CD4-positive, alpha-beta memory T cell (primary cell): ENCODE data around the gene AARSD1. TPM values are rescaled to one million over a fixed set of nuclear protein-coding genes. Genes with fewer than 3 reads are reported as not detected.
"Not testable (repeated sequence)": the region's sequence is repeated elsewhere in the genome, so short reads cannot be mapped to it uniquely, and the experiment has no call there.

Experiments
- CTCF ChIA-PET: fragments of 350-600 bp; sonication (Branson Sonifier 250); formaldehyde crosslinking; loops from one replicate; lab custom pipeline; 2021; ENCODE audit warnings: inconsistent platforms; ENCODE audit not compliant: partially characterized antibody; lab: Charles Lee
- POLR2A ChIA-PET: fragments of 350-600 bp; sonication (Branson Sonifier 250); formaldehyde crosslinking; loops from one replicate; lab custom pipeline; 2021; ENCODE audit not compliant: partially characterized antibody; lab: Charles Lee
- DNase-seq, 5 donors: peaks; one replicate each; pipeline versions ENCODE4 v3.0.0 to v3.0.0-alpha.2; 2020 to 2022; ENCODE audit warnings: mixed read lengths in 1 of 5
- H3K27ac ChIP-seq: one replicate; pipeline ENCODE4 v1.7.0; 2013; ENCODE audit warnings: low read depth, low read length
- H3K27me3 ChIP-seq: 2 replicates; pipeline ENCODE4 v1.7.0; 2013; ENCODE audit warnings: mild to moderate bottlenecking, low read length, moderate library complexity; ENCODE audit not compliant: insufficient read depth
- H3K36me3 ChIP-seq: 2 replicates; pipeline ENCODE4 v1.7.0; 2013; ENCODE audit warnings: mild to moderate bottlenecking, low read length, moderate library complexity; ENCODE audit not compliant: insufficient read depth
- H3K4me1 ChIP-seq: 2 replicates; pipeline ENCODE4 v1.7.0; 2013; ENCODE audit warnings: mild to moderate bottlenecking, low read length, moderate library complexity; ENCODE audit not compliant: insufficient read depth
- H3K4me3 ChIP-seq, 2 donors: one replicate each; pipeline ENCODE4 v1.7.0; 2013; ENCODE audit warnings: low read length in 2 of 2, mild to moderate bottlenecking in 1 of 2
- H3K9me3 ChIP-seq, 2 donors: one replicate each; pipeline ENCODE4 v1.7.0; 2013; ENCODE audit warnings: low read length in 2 of 2, control low read depth in 1 of 2; ENCODE audit not compliant: control insufficient read depth in 1 of 2
- H3K27ac Mint-ChIP-seq, 7 donors: one replicate each; pipeline ENCODE4 v1.8.0; 2020 to 2021; ENCODE audit warnings: mixed read lengths in 7 of 7, mild to moderate bottlenecking in 6 of 7, inconsistent platforms in 3 of 7, moderate library complexity in 3 of 7
- H3K27me3 Mint-ChIP-seq, 2 donors: one replicate each; pipeline ENCODE4 v1.8.0; 2020 to 2021; ENCODE audit warnings: mixed read lengths in 2 of 2
- H3K36me3 Mint-ChIP-seq, 2 donors: one replicate each; pipeline ENCODE4 v1.8.0; 2020 to 2021; ENCODE audit warnings: mixed read lengths in 2 of 2, inconsistent platforms in 1 of 2, mild to moderate bottlenecking in 1 of 2
- H3K4me1 Mint-ChIP-seq, 4 donors: one replicate each; pipeline ENCODE4 v1.8.0; 2020 to 2021; ENCODE audit warnings: mixed read lengths in 4 of 4, mild to moderate bottlenecking in 1 of 4
- H3K4me3 Mint-ChIP-seq, 8 donors: one replicate each; pipeline ENCODE4 v1.8.0; 2020 to 2021; ENCODE audit warnings: mixed read lengths in 8 of 8, mild to moderate bottlenecking in 7 of 8, moderate library complexity in 6 of 8, inconsistent platforms in 3 of 8
- H3K9me3 Mint-ChIP-seq, 8 donors: one replicate each; pipeline ENCODE4 v1.8.0; 2020 to 2021; ENCODE audit warnings: mixed read lengths in 8 of 8, mild to moderate bottlenecking in 5 of 8, inconsistent platforms in 3 of 8, moderate library complexity in 1 of 8
- intact Hi-C: fragments of 100-400 bp; cut with micrococcal nuclease; formaldehyde crosslinking; loops from one replicate; pipeline ENCODE4 v1.15.1; 2023
- polyA plus RNA-seq, 2 donors: library from polyadenylated mRNA; unstranded; fragments of 300-500 nt; fragmentation: Illumina TruSeq; gene quantifications; one replicate each; pipeline ENCODE4 v1.2.3, GENCODE V29; 2021
- total RNA-seq, 2 experiments: library from RNA; stranded (reverse); gene quantifications; one replicate each; pipeline ENCODE4 v1.2.3, GENCODE V29; 2021

AARSD1 gene
- total and polyA plus RNA-seq, 4 experiments from 2014 or later = 37.7 to 55.6 (median 47.8) TPM

- intact Hi-C loops = no loop called here
- H3K9me3 Mint-ChIP-seq = no peaks in the 10 kb centered on the region
- H3K27ac Mint-ChIP-seq = no peak overlapping the region
- Histone ChIP-seq H3K4me1 (no peaks in the 10 kb centered on the region), H3K36me3 (no peaks in the 10 kb centered on the region), H3K9me3 (no peaks in the 10 kb centered on the region), H3K27me3 (no peaks in the 10 kb centered on the region), H3K27ac (no peak overlapping the region), H3K4me3 (no peak overlapping the region)
- POLR2A ChIA-PET = no interaction called here
- CTCF ChIA-PET = no interaction called here
- H3K4me3 Mint-ChIP-seq = no peak overlapping the region
- H3K36me3 Mint-ChIP-seq = no peaks in the 10 kb centered on the region
- peaks cover 0 to 5% (median 0%) of the 10 kb centered on the region in 4 donors for H3K4me1 Mint-ChIP-seq
- peaks cover 7 to 18% of the 10 kb centered on the region in 2 donors for H3K27me3 Mint-ChIP-seq
- no peak for DNase-seq
These were observed 44.0 kb downstream of the AARSD1 start for GRCh38 chr17:42920106-42920900.

- POLR2A ChIA-PET, H3K4me3 ChIP-seq, H3K4me1 ChIP-seq, CTCF ChIA-PET, H3K27ac Mint-ChIP-seq, H3K36me3 Mint-ChIP-seq, H3K4me3 Mint-ChIP-seq, H3K4me1 Mint-ChIP-seq, H3K9me3 ChIP-seq, H3K9me3 Mint-ChIP-seq, intact Hi-C loops, H3K27me3 ChIP-seq, H3K27ac ChIP-seq, DNase-seq, H3K36me3 ChIP-seq: not testable (repeated sequence)
- H3K27me3 Mint-ChIP-seq = peaks cover 5 to 18% of the 10 kb centered on the region in 2 donors
These were observed 44.7 kb downstream of the AARSD1 start for GRCh38 chr17:42919522-42920077.

GRCh38 chr17:42918902-42919521 is 45.2 kb downstream of the AARSD1 start:
- Mint-ChIP-seq H3K27me3 (peaks cover 5 to 17% of the 10 kb centered on the region in 2 donors), H3K9me3 (no peaks in the 10 kb centered on the region), H3K36me3 (no peaks in the 10 kb centered on the region), H3K4me3 (no peak overlapping the region), H3K4me1 (peaks cover 0 to 5% (median 0%) of the 10 kb centered on the region in 4 donors), H3K27ac (no peak overlapping the region)
- POLR2A ChIA-PET = no interaction called here
- H3K4me1 ChIP-seq = no peaks in the 10 kb centered on the region
- no peak overlapping the region for H3K27ac ChIP-seq
- DNase-seq = no peak
- no peak overlapping the region for H3K4me3 ChIP-seq
- no peaks in the 10 kb centered on the region for H3K27me3 ChIP-seq
- no peaks in the 10 kb centered on the region for H3K9me3 ChIP-seq
- CTCF ChIA-PET = no interaction called here
- H3K36me3 ChIP-seq = no peaks in the 10 kb centered on the region
- intact Hi-C loops = no loop called here

- Mint-ChIP-seq H3K27ac (no peak overlapping the region), H3K36me3 (no peaks in the 10 kb centered on the region), H3K27me3 (peaks cover 1 to 16% of the 10 kb centered on the region in 2 donors), H3K9me3 (no peaks in the 10 kb centered on the region), H3K4me1 (peaks cover 0 to 5% (median 0%) of the 10 kb centered on the region in 4 donors), H3K4me3 (no peak overlapping the region)
- no peak for DNase-seq
- Histone ChIP-seq H3K4me1 (no peaks in the 10 kb centered on the region), H3K9me3 (no peaks in the 10 kb centered on the region), H3K27me3 (no peaks in the 10 kb centered on the region), H3K27ac (no peak overlapping the region), H3K36me3 (no peaks in the 10 kb centered on the region), H3K4me3 (no peak overlapping the region)
- POLR2A ChIA-PET = no interaction called here
- CTCF ChIA-PET = no interaction called here
- intact Hi-C loops = no loop called here
These were observed 47.0 kb downstream of the AARSD1 start for GRCh38 chr17:42917236-42917603.

- DNase-seq, H3K4me3 ChIP-seq, H3K4me1 ChIP-seq, H3K9me3 ChIP-seq, H3K27ac ChIP-seq, H3K4me1 Mint-ChIP-seq, H3K9me3 Mint-ChIP-seq, CTCF ChIA-PET, H3K36me3 Mint-ChIP-seq, POLR2A ChIA-PET, H3K4me3 Mint-ChIP-seq, intact Hi-C loops, H3K27ac Mint-ChIP-seq, H3K36me3 ChIP-seq, H3K27me3 ChIP-seq: not testable (repeated sequence)
- peaks cover 0 to 19% of the 10 kb centered on the region in 2 donors for H3K27me3 Mint-ChIP-seq
These were observed 47.6 kb downstream of the AARSD1 start for GRCh38 chr17:42916388-42917235.

GRCh38 chr17:42915288-42915687 is 49.0 kb downstream of the AARSD1 start:
- H3K36me3 ChIP-seq, POLR2A ChIA-PET, H3K27ac Mint-ChIP-seq, intact Hi-C loops, H3K4me1 ChIP-seq, H3K27me3 ChIP-seq, H3K27ac ChIP-seq, CTCF ChIA-PET, H3K4me3 ChIP-seq, H3K4me1 Mint-ChIP-seq, H3K4me3 Mint-ChIP-seq, H3K9me3 Mint-ChIP-seq, H3K36me3 Mint-ChIP-seq, H3K9me3 ChIP-seq, DNase-seq: not testable (repeated sequence)
- peaks cover 3 to 14% of the 10 kb centered on the region in 2 donors for H3K27me3 Mint-ChIP-seq
